ENCODE data around the gene TOP1.

Gene TOP1

DNA sequence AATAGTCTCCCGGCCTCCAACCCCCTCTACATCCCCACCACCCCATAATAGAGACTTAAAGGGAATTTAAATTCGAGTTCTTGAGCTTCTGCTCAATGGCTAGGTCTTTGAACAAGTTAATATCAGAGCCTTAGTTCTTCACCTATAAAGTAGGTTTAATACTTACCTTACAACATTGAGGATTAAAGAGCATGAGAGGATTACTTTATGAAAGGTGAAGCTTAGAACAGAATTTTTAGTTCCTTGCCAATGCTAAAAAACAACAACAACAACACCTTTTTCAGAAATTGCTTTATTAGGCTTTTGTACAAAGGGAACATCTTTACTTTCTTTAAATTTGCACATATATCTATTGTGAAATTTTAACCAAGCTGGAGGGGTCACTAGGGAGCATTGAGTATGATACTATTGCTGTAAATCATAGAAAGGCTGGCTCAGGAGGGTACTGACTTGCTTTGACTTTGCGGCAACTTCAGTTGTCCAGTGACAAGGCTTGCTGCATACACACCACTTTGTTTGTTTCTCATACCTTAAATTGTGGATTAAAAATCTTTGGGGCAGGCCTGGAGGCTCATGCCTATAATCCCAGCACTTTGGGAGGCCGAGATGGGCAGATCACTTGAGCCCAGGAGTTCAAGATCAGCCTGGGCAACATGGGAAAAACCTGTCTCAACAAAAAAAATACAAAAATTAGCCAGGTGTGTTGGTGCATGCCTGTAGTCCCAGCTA is 9.7 kb downstream of the TOP1 start:
- DNase-seq: no peak

DNA sequence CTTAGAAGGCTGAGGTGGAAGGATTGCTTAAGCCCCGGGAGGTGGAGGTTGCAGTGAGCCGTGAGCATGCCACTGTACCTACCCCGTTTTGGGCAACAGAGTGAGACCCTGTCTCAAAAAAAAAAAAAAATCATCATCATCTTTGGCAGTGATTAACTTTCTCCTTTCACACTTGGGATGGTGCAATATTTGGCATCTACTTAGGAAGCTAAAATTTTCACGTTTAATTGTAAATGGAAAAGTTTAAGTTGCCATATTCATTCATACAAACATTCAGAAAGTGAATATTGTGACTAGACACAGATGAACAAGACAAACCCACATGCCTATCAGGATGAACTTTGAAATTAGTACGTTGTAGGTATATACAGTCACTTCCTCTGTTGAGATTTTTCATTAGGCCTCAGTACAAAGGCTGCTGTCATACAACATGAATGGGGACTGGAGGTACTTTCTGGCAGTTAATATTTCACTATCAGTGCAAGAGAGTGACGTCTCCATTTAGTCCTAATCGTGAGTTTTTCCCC is 10.3 kb downstream of the TOP1 start:
- no peak for DNase-seq

DNA sequence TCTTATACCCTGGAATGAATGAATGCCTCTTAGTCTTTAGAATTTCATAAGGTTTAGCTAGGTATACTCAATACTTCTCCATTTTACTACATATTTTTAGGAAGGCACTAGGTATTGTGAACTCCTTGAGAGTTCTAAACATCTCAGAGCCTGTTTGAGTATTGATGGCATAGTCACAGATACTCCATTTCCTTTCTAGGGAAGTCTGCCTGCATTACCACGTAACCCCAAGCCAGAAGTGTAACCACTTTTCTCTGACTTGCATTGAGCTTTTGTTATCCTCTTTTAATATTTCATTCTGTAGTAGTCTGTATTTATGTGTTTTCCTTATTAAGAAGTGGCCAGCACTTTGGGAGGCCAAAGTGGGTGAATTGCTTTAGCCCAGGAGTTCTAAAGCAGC is 12.2 kb downstream of the TOP1 start:
- DNase-seq: no peak

DNA sequence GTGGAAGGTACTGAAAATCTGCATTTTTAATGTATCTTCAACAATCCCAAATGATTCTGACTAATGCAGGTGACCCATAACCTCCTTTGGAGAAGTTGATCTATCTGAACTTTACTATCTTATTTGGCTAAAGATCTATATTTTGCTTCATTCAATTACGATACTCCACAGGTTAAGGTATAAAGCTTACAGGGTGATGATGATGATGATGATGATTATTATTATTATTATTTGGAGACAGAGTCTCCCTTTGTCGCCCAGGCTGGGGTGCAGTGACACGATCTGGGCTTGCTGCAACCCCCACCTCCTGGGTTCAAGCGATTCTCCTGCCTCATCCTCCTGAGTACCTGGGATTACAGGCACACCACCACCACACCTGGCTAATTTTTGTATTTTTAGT is 13.1 kb downstream of the TOP1 start:
- DNase-seq: no peak

DNA sequence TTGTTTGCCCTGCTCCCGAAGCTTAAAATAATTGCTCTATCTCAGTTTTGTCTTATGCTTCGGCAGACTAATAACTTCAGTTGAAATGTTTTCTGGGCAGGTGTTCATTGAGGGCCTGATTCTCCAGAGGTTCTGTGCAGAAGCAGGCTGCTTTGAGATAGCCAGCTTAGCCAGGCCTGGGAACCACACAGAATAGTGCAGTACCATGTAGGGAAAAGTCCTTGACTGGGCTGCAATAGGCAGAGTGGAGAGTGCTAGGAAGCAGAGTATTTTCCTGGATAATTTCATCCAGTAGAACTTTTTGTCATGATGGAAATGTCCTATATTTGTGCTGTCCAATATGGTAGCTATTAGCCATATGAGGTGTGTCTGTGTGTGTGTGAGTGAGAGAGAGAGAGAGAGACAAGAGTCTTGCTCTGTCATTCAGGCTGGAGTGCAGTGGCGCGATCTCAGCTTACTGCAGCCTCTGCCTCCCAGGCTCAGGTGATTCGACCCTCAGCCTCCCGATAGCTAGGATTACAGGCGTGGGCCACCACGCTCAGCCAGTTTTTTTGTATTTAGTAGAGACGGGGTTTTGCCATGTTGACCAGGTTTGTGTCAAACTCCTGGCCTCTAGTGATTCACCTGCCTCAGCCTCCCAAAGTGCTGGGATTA is 15.9 kb downstream of the TOP1 start:
- no peak for DNase-seq

DNA sequence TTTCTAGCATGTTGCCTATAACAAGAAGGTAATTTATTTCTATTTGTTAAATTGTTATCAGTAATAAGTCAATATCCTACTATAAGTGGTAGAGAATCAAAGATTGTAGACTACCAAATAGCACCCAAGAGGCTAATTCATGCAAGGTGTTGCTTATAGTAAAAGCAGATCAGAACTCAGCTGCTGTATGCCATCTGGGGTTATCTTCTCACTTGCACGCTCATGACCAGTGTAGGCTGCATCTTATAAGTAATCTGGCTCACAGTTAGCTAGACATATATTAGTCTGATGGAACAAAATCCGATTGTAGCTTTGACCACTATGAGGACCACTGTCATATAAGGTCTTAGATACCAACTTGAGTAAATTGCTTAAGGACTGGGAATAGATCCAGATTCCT is 17.0 kb downstream of the TOP1 start:
- no peak for DNase-seq

DNA sequence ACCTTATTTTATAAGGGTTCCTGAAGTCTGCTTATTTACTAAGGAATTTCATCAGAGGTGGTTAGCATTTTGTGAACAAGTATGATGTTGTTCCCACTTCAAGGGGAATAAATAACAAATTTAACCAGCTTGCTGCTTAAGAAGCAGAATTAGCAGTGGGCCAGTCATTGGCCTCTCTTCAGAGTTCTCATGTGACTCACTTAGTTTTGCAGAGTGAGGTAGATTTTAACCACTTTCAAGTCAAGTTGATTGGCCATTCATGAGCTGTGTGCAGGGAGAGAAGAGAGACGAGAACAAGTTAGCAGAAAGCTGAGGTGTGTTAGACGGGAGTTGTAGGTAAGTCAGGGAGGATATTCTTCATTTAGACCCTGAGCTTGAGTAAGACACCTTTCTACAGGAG is 18.1 kb downstream of the TOP1 start:
- no peak for DNase-seq

DNA sequence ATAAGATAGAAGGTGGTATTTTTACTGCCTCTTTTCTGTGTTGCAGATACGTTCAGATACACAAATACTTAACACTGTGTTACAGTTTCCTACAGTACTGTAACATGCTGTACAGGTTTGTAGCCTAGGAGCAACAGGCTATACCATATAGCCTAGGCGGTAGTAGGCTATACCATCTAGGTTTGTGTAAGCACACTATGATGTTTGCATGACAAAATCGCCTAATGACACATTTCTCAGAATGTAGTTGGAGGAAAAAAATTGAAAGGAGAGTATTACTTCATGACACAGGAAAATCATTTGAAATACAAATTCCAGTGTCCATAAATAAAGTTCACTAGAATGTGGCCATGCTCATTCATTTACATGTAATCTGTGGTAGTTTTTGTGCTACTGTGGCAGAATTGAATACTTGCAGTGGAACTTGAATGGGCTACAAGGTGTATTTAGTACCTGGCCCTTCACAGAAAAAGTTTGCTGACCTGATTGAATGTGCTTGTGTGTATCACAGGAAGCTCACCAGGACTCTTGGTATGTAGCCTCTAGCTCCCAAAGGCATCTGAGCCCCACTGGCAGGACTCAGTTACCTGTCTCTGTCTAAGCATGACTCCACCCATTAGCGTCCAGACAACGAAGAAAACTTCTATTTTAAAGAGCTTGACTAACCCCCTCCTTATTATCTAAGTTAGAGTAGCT is 18.8 kb downstream of the TOP1 start:
- DNase-seq: no peak

DNA sequence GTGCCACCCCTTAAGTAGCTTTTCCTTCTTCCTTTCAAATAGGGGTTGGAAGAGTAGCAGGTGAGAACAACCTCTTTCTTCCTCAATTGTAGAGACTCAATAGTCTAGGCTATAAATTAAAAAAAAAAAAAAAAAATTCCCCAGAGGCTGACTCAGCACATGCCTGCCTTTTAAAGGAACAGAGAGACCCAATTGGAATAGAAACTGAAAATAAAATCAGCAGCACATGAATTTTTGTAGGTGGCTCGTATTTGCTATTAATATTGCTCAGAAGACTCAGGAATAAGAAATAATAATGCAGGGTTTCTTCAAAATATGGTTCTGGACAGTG is 19.3 kb downstream of the TOP1 start:
- no peak for DNase-seq

DNA sequence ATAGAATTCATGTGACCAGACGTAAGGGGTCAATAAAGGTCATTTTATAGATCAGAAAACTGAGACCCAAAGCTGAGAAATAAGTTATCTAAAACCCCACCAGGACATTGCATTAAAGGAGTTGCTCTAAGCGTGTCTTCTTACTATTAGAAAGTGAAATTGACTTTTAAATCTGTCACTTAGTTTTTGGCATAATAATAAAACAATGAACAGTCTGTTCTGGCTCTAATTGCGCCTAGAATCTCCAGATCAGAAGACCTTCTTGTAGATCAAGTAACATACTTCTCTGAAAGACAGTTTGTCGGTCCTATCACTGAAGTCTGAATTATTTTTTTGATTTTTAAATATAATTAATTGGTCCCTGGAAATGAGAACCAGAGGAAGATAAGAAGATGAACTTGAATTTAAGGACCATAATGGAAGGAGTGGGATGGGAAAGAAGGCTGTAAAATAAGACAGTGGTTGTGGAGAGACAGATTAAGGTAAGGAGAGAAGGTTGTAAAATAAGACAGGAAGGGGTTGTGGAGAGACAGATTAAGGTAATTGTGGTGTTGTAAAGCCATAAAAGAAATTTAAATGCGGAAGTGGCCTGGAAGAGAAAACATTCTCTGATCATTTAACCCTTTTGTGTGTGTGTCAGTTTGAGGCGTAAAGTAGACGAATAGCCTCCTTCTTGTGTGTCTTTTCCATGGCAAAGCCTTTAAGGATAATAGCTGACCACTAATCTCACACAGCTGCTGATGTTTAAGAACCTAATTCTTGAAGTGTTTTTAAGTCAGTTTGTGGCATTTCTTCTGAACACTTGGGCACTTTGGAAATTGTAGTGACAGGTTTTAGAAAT is 20.1 kb downstream of the TOP1 start:
- DNase-seq: no peak

DNA sequence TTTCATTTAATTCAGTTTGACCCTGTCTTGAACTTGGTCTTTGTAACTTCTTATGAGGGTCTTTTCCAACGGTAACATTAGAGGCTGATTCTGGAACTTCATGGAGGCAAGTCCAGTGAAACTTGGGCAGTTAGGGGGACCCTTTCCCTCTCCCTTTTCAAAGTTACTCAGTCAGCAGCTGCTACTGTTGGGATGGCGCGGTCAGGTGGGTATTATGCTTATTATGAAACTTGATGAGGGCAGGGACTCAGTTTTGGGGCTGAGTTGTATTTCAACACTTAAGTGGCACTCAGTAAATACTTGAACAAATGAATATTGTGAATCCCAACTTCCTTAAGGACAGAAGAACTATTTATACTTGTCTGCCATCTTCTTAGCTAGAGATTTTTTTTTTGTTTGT is 20.8 kb downstream of the TOP1 start:
- DNase-seq: no peak

DNA sequence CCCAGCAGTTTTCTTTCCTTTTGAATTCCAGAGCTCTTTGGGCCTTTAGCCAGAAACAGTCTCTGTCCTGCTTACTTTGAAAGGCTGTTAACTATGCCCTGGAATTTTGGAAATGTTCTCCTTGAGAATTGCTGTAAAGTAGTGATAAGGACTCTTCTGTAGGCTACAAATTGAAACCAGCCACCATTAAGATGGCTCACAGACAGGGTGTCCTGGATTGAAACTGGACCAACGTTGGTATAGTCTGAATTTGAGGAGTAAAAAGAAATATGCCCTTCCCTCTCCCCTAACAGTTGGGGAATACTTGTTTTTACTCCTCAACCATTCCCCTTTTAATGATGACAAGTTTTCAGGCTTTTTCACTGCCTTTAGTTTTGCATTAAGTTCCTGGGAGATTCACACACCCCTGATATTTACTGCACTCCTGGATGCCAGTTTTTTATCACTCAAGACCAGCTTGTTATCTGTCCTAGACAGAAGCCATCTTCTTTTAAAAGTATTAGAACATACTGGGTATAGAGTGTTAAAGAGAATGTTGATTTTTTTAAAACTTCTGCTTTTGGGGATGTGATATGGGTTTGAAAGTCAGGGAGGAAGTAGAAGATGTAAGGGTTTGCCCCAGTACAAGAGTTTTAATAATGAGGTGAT is 21.9 kb downstream of the TOP1 start:
- no peak for DNase-seq

DNA sequence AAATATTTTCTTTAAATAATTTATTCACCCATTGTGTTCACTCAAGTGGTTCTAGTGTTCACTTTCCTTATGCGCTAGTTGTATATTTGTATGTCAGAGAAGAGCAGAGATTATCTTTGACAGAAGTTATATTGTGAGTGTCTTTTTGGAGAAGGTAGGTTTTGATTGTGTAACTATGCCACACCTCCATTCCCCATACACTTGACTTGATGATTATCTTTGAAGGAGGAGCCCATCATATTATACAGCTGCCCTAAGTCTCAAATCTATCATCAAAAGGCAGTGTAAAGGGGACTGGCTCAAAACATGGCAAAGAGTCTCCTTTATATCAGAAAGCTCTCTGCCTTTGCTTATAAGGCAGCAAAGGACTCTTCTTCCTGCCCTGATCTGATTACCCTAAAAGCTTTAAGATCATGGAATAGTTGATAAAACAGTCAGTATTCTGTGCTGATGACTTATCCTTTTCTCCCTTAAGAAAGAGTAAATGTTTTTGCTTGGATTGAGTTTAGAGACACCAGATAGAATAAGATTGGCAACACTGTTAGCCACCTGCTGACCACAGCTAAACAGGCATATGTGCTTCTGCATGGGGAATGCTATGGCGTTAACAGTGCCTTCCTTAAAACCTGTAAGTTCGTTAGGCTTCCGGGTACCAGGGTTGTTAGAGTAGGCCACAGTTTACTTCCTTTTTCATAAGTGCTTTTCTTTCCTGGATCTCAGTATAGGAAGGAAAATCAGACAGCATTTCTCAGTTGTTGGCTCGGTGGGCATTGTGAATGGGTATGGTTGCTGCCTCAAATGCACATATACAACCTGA is 22.6 kb downstream of the TOP1 start:
- DNase-seq: no peak

DNA sequence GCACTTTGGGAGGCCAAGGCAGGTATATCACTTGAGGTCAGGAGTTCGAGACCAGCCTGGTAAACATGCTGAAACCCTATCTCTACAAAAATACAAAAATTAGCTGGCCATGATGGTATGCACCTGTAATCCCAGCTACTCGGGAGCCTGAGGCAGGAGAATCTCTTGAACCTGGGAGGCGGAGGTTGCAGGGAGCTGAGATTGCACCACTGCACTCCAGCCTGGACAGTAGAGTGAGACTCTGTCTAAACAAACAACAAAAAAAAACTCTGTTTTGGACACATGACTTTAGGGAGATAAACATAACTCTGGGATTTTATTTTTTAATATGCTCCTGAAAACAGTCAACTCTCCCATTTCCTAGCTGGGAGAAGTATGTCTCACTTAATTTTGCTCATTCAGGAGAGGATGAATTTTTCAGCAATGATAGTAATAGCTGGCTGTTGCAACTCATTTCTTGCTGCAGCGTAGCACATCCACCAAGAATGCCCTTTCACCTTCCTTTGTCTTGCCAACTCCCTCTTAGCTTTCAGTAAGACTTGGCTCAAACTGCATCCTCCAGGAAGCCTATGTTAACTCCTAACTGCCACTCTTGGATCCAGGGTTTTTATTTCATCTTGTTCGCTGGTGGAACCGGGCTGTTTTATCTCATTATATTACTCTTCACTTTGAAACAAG is 24.3 kb downstream of the TOP1 start:
- no peak for DNase-seq

DNA sequence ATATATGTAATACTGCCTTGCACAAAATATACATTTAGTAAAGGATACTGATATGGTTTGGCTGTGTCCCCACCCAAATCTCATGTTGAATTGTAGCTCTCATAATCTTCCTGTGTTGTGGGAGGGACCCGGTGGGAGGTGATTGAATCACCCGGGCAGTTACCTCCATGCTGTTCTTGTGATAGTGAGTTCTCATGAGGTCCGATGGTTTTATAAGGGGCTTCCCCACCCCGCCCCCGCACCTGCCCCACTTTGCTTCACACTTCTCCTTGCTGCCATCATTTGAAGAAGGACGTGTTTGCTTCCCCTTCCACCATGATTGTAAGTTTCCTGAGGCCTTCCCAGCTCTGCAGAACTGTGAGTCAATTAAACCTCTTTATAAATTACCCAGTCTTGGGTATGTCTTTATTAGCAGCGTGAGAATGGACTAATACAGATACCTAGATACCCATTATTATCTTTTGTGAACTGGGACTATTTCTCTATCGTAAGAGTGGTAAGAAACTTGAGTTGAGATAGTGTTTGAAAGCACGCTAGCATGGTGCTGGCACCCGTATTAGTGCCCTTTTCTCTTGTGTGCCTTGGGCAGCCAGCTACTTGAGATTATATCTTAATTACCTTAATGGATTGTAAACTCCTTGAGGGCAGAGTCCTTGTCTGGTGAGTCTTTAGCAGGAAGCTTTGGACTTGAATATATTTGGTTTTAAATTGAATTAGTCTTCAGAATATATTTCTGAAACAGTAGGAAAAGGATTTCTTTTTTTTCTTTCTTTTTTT is 25.6 kb downstream of the TOP1 start:
- DNase-seq: no peak

DNA sequence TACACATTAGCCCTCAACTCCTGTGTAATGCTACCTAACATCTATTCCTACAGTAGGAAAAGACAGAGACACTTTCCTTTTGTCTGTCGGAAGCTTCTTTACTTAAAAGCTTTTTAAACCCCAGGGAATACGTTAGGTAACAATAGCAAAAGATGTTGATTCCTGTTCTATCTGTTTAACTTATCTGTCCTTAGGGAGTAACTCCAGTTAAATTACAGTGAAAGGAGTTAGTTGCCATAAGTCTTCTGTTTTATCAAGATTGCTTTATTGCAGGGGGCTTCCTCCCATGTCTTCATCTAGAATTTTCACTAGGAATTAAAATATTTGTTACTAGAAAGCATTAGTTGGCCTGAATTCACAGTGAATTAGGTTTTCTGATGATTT is 26.2 kb downstream of the TOP1 start:
- no peak for DNase-seq

DNA sequence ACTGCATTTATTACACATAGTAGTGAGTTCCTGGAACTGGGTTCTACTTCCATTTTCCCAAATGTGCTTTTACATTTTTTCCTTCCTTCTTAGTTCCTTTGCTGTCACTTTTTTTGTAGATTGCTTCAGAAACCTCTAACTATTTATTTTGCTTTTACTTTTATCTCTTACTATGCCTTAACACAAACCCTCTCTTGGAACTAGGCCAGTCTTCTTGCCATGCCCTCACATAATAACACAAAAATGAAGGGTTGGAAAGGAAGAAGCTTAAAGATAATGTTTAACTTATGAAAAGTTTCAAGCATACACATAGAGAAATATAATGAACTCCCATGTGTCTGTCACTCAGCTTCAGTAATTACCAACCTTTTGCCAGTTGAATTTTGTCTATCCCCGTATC is 27.1 kb downstream of the TOP1 start:
- no peak for DNase-seq

DNA sequence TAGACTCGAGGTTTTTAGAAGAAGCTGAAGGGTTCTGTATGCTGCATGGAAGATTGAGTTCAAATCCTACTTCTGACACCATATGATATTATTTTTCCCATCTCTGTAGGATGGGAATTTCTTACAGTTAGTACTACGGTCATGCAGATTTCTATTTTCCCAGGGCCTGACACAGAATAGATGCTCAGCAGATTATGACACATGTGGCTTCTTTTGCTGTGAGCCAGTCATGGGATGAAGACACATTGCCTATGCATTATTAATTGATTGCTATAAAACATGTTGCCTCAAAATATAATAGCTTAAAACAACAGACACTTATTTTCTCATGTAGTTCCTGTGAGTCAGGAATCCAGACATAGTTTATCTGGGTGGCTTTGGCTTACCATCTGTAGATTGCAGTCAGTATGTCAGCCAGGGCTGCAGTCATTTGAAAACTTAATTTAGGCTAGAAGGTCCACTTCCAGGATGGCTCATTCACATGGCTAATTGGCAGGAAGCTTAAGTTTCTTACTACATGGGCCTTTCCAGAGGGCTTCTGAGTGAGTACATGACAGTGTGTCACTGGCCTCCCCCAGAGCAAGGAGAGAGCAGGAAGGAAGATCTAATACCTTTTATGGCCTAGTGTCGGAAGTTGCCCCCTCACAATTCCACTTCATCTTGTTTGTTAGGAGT is 29.5 kb downstream of the TOP1 start:
- peak; percentile 36 for DNase-seq

DNA sequence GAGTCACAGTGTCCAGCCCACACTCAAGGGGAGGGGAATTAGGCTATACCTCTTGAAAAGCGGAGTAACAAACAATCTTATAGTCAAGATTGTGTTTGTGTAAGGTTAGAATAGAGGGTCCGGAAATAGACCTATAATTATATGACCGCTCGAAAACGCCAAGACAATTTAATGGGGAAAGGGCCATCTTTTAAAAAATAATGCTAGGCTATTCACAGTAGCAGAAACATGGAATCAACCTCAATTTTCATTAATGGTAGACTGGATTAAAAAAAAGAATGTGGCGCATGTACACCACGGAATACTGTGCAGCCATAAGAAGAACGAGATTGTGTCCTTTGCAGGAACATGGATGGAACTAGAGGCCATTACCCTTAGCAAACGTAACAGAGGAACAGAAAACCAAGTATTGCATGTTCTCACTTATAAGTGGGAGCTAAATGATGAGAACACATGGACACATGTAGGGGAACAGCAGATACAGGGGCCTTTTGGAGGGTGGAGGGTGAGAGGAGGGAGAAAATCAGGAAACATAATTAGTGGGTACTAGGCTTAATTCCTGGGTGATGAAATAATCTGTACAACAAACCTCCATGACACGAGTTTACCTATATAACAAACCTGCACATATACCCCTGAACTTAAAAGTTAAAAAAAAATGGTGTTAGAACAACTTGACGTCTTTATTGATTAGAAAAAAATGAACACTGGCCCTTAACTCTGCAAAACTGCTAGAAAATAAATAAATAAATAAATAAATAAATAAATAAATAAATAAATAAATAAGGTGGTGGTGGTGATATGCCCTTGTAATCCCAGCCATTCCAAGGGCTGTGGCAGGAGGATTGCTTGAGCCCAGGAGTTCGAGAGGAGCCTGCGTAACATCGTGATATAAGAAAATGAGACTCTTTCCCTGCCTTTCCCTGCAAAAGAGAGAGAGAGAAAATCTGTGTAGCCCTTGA is 30.3 kb downstream of the TOP1 start:
- no peak for DNase-seq

Measured in NCI-H2029 (cell line).